ENCODE data around the gene FSD1. TPM values are rescaled to one million over a fixed set of nuclear protein-coding genes. Genes with fewer than 3 reads are reported as not detected.
"Not testable (repeated sequence)": the region's sequence is repeated elsewhere in the genome, so short reads cannot be mapped to it uniquely, and the experiment has no call there.

FSD1 gene
- total RNA-seq, 1 donor from 2014 or later = 26.8 TPM

DNA sequence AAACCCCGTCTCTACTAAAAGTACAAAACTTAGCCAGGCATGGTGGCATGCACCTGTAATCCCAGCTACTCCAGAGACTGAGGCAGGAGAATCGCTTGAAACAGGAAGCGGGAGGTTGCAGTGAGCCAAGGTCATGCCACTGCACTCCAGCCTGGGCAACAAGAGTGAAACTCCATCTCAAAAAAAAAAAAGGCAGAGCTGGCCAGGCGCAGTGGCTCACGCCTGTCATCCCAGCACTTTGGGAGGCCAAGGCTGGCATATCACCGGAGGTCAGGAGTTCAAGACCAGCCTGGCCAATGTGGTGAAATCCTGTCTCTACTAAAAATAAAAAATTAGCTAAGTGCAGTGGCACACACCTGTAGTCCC is 30.1 kb upstream of the FSD1 start:
- H3K4me3 Mint-ChIP-seq (ENCODE audit: low read depth) = not testable (repeated sequence)

DNA sequence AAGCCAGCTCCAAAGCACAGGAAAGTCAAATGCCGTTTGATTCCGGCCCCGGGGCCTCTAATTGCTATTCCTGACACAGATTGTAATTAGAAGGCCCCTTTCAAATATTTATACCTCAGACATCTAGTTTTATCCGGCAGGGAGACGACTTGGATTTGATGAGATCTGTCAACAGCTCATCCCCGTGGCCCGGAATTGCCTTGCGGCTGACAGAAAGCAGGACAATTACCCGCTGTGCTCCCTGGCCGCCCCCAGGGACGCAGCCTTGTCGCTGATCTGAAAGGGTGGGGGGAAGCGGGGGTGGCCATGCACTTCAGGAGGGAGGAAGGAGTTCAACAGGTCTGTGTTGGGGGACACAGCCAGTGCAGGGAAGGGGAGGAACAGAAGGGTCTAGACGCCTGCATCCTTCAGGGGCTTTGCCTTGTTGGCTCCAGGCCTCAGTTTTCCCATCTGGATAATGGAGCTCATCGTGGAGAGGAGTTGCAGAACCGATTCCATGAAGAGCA is 27.2 kb upstream of the FSD1 start:
- H3K27ac Mint-ChIP-seq = no peak overlapping the region
- intact Hi-C loops (cut with micrococcal nuclease) = no loop called here

More for the DNA sequence above, 30.1 kb upstream of the FSD1 start:
- H3K27me3 Mint-ChIP-seq (ENCODE audit: low read depth) = peaks cover 11% of the 10 kb centered on the region
- intact Hi-C loops (cut with micrococcal nuclease); H3K4me1 Mint-ChIP-seq (ENCODE audit: low read depth); H3K36me3 Mint-ChIP-seq (ENCODE audit: low read depth); H3K27ac Mint-ChIP-seq; H3K9me3 Mint-ChIP-seq; DNase-seq (ENCODE audit: low spot score): not testable (repeated sequence)

DNA sequence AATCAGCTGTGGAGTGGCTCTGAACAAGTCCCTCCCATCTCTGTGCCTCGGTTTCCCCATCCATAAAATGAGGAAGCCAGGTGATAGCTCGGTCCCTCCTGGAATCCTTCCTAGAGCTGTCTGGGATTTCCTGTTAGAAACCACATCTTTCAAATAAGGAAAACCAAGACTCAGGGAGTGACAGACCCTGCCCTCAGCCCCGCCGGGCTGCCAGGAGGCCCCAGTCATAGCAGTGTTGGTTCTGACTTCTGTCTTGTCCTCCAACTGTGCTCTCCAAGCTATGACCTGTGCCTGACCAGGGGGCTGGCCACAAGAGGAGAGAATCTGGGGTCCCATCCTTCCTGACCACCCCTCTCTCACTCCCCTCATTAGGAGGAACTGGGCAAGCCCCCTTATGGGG is 26.4 kb upstream of the FSD1 start:
- intact Hi-C loops (cut with micrococcal nuclease) = no loop called here
- H3K27ac Mint-ChIP-seq = no peak overlapping the region
- DNase-seq (ENCODE audit: low spot score) = no peak
- H3K4me1 Mint-ChIP-seq (ENCODE audit: low read depth) = no peaks in the 10 kb centered on the region
- H3K36me3 Mint-ChIP-seq (ENCODE audit: low read depth) = no peaks in the 10 kb centered on the region
- H3K27me3 Mint-ChIP-seq (ENCODE audit: low read depth) = peaks cover 18% of the 10 kb centered on the region
- H3K4me3 Mint-ChIP-seq (ENCODE audit: low read depth) = no peak overlapping the region
- H3K9me3 Mint-ChIP-seq = no peaks in the 10 kb centered on the region

More for the DNA sequence above, 27.2 kb upstream of the FSD1 start:
- H3K9me3 Mint-ChIP-seq = no peaks in the 10 kb centered on the region
- H3K36me3 Mint-ChIP-seq (ENCODE audit: low read depth) = no peaks in the 10 kb centered on the region
- no peak for DNase-seq (ENCODE audit: low spot score)
- H3K4me3 Mint-ChIP-seq (ENCODE audit: low read depth) = no peak overlapping the region
- no peaks in the 10 kb centered on the region for H3K4me1 Mint-ChIP-seq (ENCODE audit: low read depth)
- peaks cover 18% of the 10 kb centered on the region for H3K27me3 Mint-ChIP-seq (ENCODE audit: low read depth)

DNA sequence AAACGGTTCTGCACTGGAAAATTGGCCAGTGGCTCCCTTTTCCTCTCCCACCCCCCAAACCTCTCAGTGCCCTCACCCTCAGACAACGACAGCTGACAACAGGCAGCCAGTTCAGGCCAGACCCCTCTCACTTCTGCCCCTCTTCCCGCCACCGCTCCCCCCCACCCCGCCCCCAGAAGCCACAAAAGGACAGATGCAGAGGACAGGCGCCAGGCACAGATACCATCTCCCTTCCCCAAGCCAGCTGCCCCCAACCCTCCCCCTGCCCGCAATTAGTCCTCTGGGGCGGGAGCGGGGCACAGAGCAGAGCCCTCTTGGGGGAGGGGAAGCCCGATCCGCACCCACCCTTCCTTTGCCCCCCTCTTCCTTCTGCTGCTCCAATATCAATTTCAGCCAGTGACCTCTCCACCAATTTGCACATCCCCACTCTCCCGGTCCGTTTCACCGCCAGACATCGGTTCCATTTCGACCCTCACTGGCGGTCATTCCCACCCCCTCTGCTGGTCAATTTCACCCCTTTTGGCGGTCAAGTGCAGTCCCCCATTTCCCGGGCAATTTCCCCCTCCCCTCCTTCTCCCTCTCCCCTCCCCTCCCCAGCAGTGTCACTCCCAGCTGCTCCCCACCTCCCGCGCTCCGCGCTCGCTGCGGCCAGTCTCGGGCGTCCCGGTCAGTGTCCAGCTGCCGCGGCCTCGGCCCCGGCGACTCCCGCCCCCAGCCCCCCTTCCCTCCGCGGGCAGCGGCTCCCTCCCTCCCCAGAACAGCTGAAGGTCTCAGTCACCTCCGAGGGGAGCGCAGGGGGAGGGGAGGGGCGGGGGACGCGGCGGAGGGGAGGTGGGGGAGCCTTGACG is 25.8 kb upstream of the FSD1 start, which contains the start of gene SHD:
Gene SHD, plus strand, starts transcription at position 848 of the 848 bp plus-strand sequence. CDS start 798 bp downstream, outside the sequence.
- H3K9me3 Mint-ChIP-seq = no peaks in the 10 kb centered on the region
- no peak within 1 kb of the TSS for H3K4me3 Mint-ChIP-seq (ENCODE audit: low read depth)
- H3K36me3 Mint-ChIP-seq (ENCODE audit: low read depth) = no peaks in the 10 kb centered on the region
- no peak within 1 kb of the TSS for H3K27ac Mint-ChIP-seq
- peaks cover 18% of the 10 kb centered on the region for H3K27me3 Mint-ChIP-seq (ENCODE audit: low read depth)
- no peaks in the 10 kb centered on the region for H3K4me1 Mint-ChIP-seq (ENCODE audit: low read depth)
- DNase-seq (ENCODE audit: low spot score) = no peak
- intact Hi-C loops (cut with micrococcal nuclease) = no loop called here

DNA sequence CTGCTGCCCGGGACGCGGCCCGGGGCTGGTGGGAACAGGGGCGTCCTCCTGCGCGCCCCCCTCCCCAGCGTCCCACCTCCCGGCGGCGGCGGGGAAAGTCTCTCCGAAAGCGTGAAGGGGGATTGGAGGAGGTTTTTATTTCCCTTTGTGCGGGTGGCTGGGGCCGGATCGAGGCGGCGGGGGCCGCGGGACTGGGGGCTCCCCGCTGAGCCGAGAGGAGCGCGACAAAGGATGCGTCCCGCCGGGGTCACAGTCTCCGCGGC is 25.2 kb upstream of the FSD1 start:
- no peak for DNase-seq (ENCODE audit: low spot score)
- intact Hi-C loops (cut with micrococcal nuclease) = no loop called here
- H3K4me1 Mint-ChIP-seq (ENCODE audit: low read depth) = no peaks in the 10 kb centered on the region
- H3K27me3 Mint-ChIP-seq (ENCODE audit: low read depth) = peaks cover 18% of the 10 kb centered on the region
- H3K4me3 Mint-ChIP-seq (ENCODE audit: low read depth) = no peak overlapping the region
- no peak overlapping the region for H3K27ac Mint-ChIP-seq
- H3K9me3 Mint-ChIP-seq = no peaks in the 10 kb centered on the region
- H3K36me3 Mint-ChIP-seq (ENCODE audit: low read depth) = no peaks in the 10 kb centered on the region

DNA sequence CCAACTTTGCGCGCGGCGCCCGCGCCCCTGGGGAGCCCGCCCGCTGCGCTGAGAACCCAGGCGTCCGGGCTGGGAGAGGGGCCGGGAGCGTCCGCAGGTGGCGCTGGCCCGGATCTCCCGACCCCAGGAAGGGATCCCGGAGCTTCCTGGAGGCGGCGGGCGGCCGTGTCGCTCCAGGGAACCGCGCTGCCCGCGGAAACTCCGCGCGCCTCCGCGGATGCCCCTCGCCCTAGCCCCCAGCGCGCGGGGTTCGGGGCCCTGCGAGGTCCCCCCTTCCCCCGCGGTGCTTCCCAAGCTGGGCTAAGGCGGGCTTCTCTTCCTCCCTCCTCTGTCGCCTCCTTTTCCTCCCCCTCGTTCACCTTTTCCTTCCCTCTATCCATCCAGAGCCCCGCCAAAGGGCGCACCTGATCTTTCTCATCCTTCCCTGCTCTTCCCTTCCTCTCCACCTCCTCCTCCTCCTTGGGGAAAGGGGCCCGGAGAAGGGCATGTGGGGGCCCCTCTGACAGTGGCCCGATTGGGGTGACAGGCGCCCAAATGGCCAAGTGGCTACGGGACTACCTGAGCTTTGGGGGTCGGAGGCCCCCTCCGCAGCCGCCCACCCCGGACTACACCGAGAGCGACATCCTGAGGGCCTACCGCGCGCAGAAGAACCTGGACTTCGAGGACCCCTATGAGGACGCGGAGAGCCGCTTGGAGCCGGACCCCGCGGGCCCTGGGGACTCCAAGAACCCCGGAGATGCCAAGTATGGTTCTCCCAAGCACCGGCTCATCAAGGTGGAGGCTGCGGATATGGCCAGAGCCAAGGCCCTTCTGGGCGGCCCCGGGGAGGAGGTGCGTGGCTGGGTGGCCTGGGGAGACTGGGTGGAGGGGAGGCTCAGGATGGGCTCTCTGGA is 24.6 kb upstream of the FSD1 start:
- H3K36me3 Mint-ChIP-seq (ENCODE audit: low read depth) = no peaks in the 10 kb centered on the region
- no peaks in the 10 kb centered on the region for H3K9me3 Mint-ChIP-seq
- DNase-seq (ENCODE audit: low spot score) = no peak
- H3K27me3 Mint-ChIP-seq (ENCODE audit: low read depth) = peaks cover 18% of the 10 kb centered on the region
- H3K4me3 Mint-ChIP-seq (ENCODE audit: low read depth) = no peak overlapping the region
- intact Hi-C loops (cut with micrococcal nuclease) = no loop called here
- H3K4me1 Mint-ChIP-seq (ENCODE audit: low read depth) = no peaks in the 10 kb centered on the region
- H3K27ac Mint-ChIP-seq = no peak overlapping the region

DNA sequence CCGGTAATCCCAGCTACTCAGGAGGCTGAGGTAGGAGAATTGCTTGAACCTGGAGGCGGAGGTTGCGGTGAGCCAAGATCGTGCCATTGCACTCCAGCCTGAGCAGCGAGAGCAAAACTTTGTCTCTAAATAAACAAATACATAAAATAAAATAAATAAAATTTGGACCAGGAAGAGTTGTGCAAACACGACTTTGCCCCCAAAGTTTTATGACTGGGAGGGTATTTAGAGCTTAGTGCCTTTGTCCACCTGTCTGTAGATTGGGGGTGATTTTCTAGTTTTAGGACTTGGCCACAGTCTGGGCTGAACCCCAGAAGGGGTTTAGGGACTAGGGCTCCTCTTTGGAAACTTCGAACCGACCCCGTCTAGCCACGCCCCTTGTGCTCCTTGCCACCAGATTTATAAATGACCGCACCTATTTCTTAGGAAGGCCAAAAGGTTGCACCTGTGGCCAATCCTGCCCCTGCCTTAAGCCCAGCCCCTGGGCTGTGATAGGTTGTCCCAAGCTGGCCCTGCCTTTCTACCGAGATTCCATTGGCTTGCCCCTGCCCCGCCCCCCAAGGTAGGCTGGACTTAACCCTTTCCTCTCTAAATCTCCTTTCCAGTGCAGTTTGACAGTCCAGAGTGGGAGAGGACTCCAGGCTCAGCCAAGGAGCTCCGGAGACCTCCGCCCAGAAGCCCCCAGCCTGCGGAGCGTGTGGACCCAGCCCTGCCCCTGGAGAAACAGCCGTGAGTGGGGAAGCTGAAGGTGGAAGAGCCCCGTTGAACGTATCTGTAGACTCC is 20.0 kb upstream of the FSD1 start:
- Mint-ChIP-seq H3K36me3 (ENCODE audit: low read depth) (no peaks in the 10 kb centered on the region), H3K9me3 (no peaks in the 10 kb centered on the region), H3K27me3 (ENCODE audit: low read depth) (peaks cover 8% of the 10 kb centered on the region), H3K27ac (no peak overlapping the region), H3K4me1 (ENCODE audit: low read depth) (no peaks in the 10 kb centered on the region), H3K4me3 (ENCODE audit: low read depth) (no peak overlapping the region)
- intact Hi-C loops (cut with micrococcal nuclease) = no loop called here
- no peak for DNase-seq (ENCODE audit: low spot score)

DNA sequence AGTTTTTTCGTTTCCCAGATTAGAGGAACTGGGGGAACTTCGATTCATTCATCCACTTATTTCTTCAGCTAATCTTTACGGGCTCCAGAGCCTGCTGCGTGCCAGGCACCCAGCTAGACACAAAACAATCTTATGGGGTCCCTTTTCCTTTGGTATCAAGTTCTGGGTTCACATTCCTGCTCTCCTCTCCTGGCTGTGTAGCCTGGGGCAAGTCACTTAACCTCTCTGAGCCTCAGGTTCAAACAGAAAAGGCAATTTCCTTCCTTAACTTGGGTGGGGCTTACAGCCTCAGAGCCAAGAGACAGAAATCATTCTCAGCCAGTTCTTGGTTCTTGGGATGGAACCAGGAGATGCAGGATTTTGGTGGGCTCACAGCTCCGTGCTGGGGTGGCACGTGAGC is 19.4 kb upstream of the FSD1 start:
- intact Hi-C loops (cut with micrococcal nuclease) = no loop called here
- no peak overlapping the region for H3K4me3 Mint-ChIP-seq (ENCODE audit: low read depth)
- no peaks in the 10 kb centered on the region for H3K36me3 Mint-ChIP-seq (ENCODE audit: low read depth)
- H3K4me1 Mint-ChIP-seq (ENCODE audit: low read depth) = no peaks in the 10 kb centered on the region
- H3K9me3 Mint-ChIP-seq = no peaks in the 10 kb centered on the region
- no peak overlapping the region for H3K27ac Mint-ChIP-seq
- no peak for DNase-seq (ENCODE audit: low spot score)
- H3K27me3 Mint-ChIP-seq (ENCODE audit: low read depth) = peaks cover 4% of the 10 kb centered on the region

DNA sequence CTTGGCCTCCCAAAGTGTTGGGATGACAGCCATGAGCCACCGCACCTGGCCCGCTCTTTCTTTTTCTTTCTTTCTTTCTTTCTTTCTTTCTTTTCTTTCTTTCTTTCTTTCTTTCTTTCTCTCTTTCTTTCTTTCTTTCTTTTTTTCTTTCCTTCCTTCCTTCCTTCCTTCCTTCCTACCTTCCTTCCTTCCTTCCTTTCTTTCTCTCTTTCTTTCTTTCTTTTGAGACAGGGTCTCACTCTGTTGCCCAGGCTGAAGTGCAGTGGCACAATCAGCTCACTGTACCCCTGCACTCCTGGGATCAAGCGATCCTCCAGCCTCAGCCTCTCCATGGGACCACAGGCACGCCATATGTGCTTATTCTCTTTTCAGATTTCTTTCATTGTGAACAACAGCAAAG is 18.3 kb upstream of the FSD1 start:
- H3K27me3 Mint-ChIP-seq (ENCODE audit: low read depth); H3K9me3 Mint-ChIP-seq; H3K4me1 Mint-ChIP-seq (ENCODE audit: low read depth); H3K36me3 Mint-ChIP-seq (ENCODE audit: low read depth); H3K27ac Mint-ChIP-seq; H3K4me3 Mint-ChIP-seq (ENCODE audit: low read depth); DNase-seq (ENCODE audit: low spot score); intact Hi-C loops (cut with micrococcal nuclease): not testable (repeated sequence)

DNA sequence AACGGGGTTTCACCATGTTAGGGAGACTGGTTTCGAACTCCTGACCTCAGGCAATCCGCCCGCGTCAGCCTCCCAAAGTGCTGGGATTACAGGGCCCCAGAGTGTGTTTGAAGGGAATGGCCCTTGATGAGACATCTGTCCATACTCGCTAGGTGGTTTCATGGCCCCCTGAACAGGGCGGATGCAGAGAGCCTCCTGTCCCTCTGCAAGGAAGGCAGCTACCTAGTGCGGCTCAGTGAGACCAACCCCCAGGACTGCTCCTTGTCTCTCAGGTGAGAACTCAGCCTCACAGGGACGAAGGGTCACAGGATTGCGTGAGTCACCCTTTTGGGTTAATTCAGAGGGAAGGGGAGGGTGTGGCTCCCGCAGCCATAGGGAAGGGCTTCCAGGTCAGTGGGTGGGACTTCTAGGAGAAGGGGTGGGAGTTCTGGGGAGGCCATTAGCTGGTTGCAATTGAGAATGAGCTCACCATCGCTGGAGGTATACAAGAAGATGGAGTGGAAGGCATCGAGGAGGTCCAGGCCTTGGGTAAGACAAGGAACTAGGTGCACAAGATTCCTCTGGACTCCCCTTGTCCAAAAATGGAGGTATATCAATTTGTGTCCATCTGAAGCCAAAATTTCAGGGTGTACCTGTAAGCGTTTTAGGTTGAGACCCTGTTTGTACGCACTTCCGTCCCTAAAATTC is 16.2 kb upstream of the FSD1 start:
- Mint-ChIP-seq H3K27ac (no peak overlapping the region), H3K9me3 (no peaks in the 10 kb centered on the region), H3K4me1 (ENCODE audit: low read depth) (no peaks in the 10 kb centered on the region), H3K4me3 (ENCODE audit: low read depth) (no peak overlapping the region), H3K36me3 (ENCODE audit: low read depth) (no peaks in the 10 kb centered on the region), H3K27me3 (ENCODE audit: low read depth) (no peaks in the 10 kb centered on the region)
- DNase-seq (ENCODE audit: low spot score) = no peak
- intact Hi-C loops (cut with micrococcal nuclease) = no loop called here

DNA sequence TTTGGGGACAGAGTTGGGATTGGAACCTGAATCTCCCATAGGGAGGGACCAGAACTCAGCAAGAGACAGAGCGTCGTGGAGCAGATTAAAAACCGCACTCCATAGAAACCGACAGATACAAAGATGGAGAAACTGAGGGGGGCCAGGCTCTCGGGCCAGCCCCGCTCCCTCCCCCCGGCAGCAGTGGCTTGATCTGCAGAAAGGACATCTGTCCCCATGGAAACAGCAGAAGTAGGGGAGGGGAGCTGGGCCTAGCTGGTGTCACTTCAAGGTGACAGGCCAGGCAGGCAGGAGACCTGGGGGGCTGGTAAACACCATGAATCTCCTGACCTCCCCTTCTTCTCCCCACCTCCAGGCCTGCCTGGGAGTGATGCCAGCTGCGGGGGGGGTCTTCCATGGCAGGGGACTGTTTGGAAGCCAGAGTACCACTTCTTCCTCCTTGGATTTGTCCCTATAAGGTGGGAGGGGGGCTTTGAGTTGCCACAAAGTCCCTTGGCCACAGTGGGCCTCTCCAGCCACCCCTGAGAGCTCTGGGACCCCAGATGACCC is 13.1 kb upstream of the FSD1 start:
- no peaks in the 10 kb centered on the region for H3K9me3 Mint-ChIP-seq
- no peak for DNase-seq (ENCODE audit: low spot score)
- intact Hi-C loops (cut with micrococcal nuclease) = no loop called here
- no peak overlapping the region for H3K27ac Mint-ChIP-seq
- no peaks in the 10 kb centered on the region for H3K27me3 Mint-ChIP-seq (ENCODE audit: low read depth)
- H3K36me3 Mint-ChIP-seq (ENCODE audit: low read depth) = no peaks in the 10 kb centered on the region
- H3K4me1 Mint-ChIP-seq (ENCODE audit: low read depth) = no peaks in the 10 kb centered on the region
- H3K4me3 Mint-ChIP-seq (ENCODE audit: low read depth) = no peak overlapping the region

DNA sequence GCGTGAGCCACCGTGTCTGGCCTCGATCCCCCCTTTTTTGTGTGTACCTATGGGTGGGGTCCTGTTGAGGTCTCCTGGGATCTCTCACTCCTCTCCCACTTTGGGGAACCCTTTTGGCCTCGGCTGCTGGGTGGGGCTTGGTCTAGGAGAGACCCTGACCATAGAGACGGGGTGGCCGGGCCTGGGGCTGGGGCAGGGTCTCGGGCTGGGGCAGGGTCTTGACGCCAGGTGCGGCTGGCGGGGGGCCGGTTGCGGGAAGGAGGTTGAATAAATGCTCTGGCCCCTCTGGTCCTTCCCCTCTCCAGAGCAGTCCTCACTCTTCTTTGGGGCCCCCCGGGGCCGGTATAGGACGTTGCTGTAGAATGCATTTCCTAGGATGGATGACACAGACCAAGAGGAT is 11.9 kb upstream of the FSD1 start:
- intact Hi-C loops (cut with micrococcal nuclease) = no loop called here
- no peaks in the 10 kb centered on the region for H3K4me1 Mint-ChIP-seq (ENCODE audit: low read depth)
- H3K27me3 Mint-ChIP-seq (ENCODE audit: low read depth) = no peaks in the 10 kb centered on the region
- DNase-seq (ENCODE audit: low spot score) = no peak
- no peak overlapping the region for H3K27ac Mint-ChIP-seq
- no peak overlapping the region for H3K4me3 Mint-ChIP-seq (ENCODE audit: low read depth)
- H3K9me3 Mint-ChIP-seq = no peaks in the 10 kb centered on the region
- H3K36me3 Mint-ChIP-seq (ENCODE audit: low read depth) = no peaks in the 10 kb centered on the region
